ENCODE measurements around the gene MBD3. TPM values are rescaled to one million over a fixed set of nuclear protein-coding genes. Genes with fewer than 3 reads are reported as not detected.

Gene MBD3
- total and polyA plus RNA-seq, 3 donors from 2014 or later, result 78.3 to 153 (median 146) TPM

DNA sequence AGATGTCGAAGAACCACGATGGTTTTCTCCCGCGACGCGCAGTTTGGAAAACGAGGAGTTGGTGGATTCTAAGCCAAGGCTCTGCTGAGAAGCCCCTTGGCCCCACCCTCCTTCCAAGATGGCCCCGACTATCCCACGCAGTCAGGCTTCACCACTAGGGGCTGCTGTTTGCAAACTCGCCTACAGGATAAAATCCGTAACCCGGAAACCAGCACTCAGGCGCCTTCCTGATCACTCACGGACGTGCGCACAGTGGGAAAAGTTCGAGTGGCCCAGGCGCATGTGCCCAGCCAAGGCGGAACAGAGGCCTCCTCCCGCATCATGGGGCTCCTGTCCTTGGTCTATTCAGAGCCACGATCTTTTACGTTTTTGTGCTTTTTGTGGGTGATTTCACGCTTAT, 31.8 kb upstream of the MBD3 start:
- no peaks in the 10 kb centered on the region for H3K9me3 ChIP-seq
- H3K4me3 ChIP-seq, result no peak overlapping the region
- H3K4me1 ChIP-seq, result no peaks in the 10 kb centered on the region
- intact Hi-C loops (cut with DNase I; ENCODE audit: low total_unique reads), result no loop called here
- 81% methylated on average over 23 of the region's 23 CpGs for WGBS, 2 donors
- no peaks in the 10 kb centered on the region for H3K27me3 ChIP-seq
- peak; percentile 60 for DNase-seq
- no peaks in the 10 kb centered on the region for H3K36me3 ChIP-seq (ENCODE audit: low read depth, missing control alignments)
- H3K27ac ChIP-seq, result no peak overlapping the region
- TF ChIP-seq POLR2A (IDR thresholded peaks at IDR 0.05), result no peak
- TF ChIP-seq, protein P1, sequence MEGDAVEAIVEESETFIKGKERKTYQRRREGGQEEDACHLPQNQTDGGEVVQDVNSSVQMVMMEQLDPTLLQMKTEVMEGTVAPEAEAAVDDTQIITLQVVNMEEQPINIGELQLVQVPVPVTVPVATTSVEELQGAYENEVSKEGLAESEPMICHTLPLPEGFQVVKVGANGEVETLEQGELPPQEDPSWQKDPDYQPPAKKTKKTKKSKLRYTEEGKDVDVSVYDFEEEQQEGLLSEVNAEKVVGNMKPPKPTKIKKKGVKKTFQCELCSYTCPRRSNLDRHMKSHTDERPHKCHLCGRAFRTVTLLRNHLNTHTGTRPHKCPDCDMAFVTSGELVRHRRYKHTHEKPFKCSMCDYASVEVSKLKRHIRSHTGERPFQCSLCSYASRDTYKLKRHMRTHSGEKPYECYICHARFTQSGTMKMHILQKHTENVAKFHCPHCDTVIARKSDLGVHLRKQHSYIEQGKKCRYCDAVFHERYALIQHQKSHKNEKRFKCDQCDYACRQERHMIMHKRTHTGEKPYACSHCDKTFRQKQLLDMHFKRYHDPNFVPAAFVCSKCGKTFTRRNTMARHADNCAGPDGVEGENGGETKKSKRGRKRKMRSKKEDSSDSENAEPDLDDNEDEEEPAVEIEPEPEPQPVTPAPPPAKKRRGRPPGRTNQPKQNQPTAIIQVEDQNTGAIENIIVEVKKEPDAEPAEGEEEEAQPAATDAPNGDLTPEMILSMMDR (IDR thresholded peaks at IDR 0.05), result peak in 2 of 3 experiments; percentile 46 to 54

DNA sequence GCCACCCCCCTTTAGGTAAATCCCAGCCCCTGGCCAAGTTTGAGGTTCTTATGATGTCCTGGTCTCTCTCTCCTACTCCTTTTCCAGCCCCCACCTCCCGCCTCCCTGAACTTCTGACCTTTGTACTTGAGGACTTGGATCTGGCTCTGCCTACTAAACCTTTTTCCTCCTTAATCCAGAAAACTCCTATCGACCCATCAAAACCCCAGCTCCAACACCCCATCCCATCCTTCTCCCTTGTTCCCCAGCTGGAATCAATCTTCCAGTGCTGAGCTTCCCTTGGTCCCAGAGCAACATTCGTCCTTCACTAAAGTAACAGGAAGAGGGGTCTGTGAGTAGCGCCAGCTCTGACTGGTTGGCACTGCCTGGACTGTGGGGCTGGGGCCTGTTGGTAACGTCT, 29.9 kb upstream of the MBD3 start:
- TF ChIP-seq POLR2A (IDR thresholded peaks at IDR 0.05), result no peak
- TF ChIP-seq, protein P1 (IDR thresholded peaks at IDR 0.05), result no peak
- no peaks in the 10 kb centered on the region for H3K4me1 ChIP-seq
- no peaks in the 10 kb centered on the region for H3K27me3 ChIP-seq
- no peak for DNase-seq
- H3K36me3 ChIP-seq (ENCODE audit: low read depth, missing control alignments), result no peaks in the 10 kb centered on the region
- no peak overlapping the region for H3K27ac ChIP-seq
- H3K9me3 ChIP-seq, result no peaks in the 10 kb centered on the region
- WGBS, 2 donors, result 86 to 91% methylated on average over 5 of the region's 5 CpGs
- H3K4me3 ChIP-seq, result no peak overlapping the region
- intact Hi-C loops (cut with DNase I; ENCODE audit: low total_unique reads), result no loop called here

DNA sequence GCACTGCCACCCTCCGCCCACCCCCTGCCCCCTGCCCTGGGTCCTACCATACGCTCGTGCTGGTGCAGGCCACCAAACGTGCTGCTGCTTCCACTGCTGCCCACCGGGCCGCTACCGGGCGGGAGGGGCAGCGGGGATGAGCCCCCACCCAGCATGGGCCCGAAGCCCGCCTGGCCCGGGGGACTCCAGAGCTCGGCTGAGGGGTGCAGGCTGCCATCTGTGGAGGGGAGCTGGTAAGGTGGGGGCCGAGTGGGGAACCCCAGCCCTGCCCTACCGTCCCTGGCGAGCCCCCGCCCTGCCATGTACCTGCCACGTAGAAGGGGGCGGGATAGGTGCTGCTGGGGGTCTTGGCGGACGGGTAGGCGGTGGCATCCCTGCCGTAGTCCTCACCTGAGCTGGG, 29.3 kb upstream of the MBD3 start:
- no peaks in the 10 kb centered on the region for H3K27me3 ChIP-seq
- intact Hi-C loops (cut with DNase I; ENCODE audit: low total_unique reads), result no loop called here
- TF ChIP-seq, protein P1 (IDR thresholded peaks at IDR 0.05), result no peak
- no peak for TF ChIP-seq POLR2A (IDR thresholded peaks at IDR 0.05)
- no peak overlapping the region for H3K4me3 ChIP-seq
- 93 to 94% methylated on average over 7 to 23 of the region's 23 CpGs for WGBS, 2 donors
- no peaks in the 10 kb centered on the region for H3K9me3 ChIP-seq
- DNase-seq, result no peak
- no peaks in the 10 kb centered on the region for H3K4me1 ChIP-seq
- H3K27ac ChIP-seq, result no peak overlapping the region
- no peaks in the 10 kb centered on the region for H3K36me3 ChIP-seq (ENCODE audit: low read depth, missing control alignments)

DNA sequence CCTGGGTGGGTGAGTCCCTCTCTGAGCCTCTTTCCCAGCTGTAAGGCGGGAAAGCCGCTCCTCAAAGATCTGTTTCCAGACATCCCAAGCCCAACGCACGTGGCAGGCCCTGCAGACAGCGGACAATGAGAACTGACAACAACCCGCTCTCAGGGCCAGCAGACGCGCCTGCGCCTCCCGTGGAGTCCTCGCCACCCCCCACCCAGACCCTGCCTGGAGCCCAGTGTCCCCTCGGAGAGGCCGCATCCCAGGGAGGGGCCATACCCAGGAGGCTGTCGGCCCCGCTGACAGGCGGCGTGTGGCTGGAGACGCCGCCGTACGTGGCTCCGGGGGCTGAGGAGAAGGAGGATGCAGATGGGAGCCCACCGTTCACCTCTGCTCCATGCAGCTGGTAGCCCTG, 28.9 kb upstream of the MBD3 start:
- no peaks in the 10 kb centered on the region for H3K27me3 ChIP-seq
- TF ChIP-seq, protein P1 (IDR thresholded peaks at IDR 0.05), result no peak
- TF ChIP-seq POLR2A (IDR thresholded peaks at IDR 0.05), result no peak
- intact Hi-C loops (cut with DNase I; ENCODE audit: low total_unique reads), result no loop called here
- no peaks in the 10 kb centered on the region for H3K36me3 ChIP-seq (ENCODE audit: low read depth, missing control alignments)
- DNase-seq, result no peak
- H3K9me3 ChIP-seq, result no peaks in the 10 kb centered on the region
- no peak overlapping the region for H3K4me3 ChIP-seq
- H3K27ac ChIP-seq, result no peak overlapping the region
- WGBS, 2 donors, result 88 to 96% methylated on average over 15 to 23 of the region's 23 CpGs
- no peaks in the 10 kb centered on the region for H3K4me1 ChIP-seq

DNA sequence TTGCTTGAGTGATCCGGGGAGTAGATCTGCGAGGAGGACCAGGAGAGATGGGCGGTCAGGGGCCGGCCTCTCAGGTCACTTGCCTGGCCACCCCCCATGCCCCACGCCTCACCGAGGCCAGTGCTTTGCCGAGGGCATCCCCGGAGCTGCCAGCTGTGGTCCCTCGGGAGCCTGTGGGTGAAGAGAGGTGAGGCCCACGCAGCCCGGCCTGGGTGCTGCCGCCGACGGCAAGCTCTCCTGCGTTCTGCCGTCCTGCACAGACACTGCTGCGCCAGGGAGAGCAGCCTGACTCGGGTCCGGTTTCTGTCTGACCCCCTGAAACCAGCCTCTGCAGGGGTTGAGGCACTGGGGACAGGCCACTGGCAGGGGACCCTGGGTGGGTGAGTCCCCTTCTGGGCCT, 28.4 kb upstream of the MBD3 start:
- no peaks in the 10 kb centered on the region for H3K9me3 ChIP-seq
- no peaks in the 10 kb centered on the region for H3K27me3 ChIP-seq
- TF ChIP-seq, protein P1 (IDR thresholded peaks at IDR 0.05), result no peak
- TF ChIP-seq POLR2A (IDR thresholded peaks at IDR 0.05), result no peak
- H3K36me3 ChIP-seq (ENCODE audit: low read depth, missing control alignments), result no peaks in the 10 kb centered on the region
- no peak overlapping the region for H3K4me3 ChIP-seq
- no peaks in the 10 kb centered on the region for H3K4me1 ChIP-seq
- intact Hi-C loops (cut with DNase I; ENCODE audit: low total_unique reads), result no loop called here
- 88% methylated on average over 14 of the region's 19 CpGs; no CpG with 5 or more reads in 1 of the 2 donors for WGBS, 2 donors
- DNase-seq, result no peak
- no peak overlapping the region for H3K27ac ChIP-seq
